T-helper 1 cell treated with Interleukin-12 subunit alpha and Interleukin-12 subunit beta and Interleukin-4 antibody, amounts not matched to agents 30 ng/mL and 1 ng/mL, for 36 hours (primary cell): ENCODE data around the gene NOP10. TPM values are rescaled to one million over a fixed set of nuclear protein-coding genes. Genes with fewer than 3 reads are reported as not detected.
"Not testable (repeated sequence)": the region's sequence is repeated elsewhere in the genome, so short reads cannot be mapped to it uniquely, and the experiment has no call there.

Source experiments
- intact Hi-C: fragments of 100-400 bp; cut with micrococcal nuclease; formaldehyde crosslinking; loops from one replicate; pipeline ENCODE4 v1.15.1; 2024
- total RNA-seq: library from RNA; stranded (reverse); gene quantifications from 2 replicates; pipeline ENCODE4 v1.2.3, GENCODE V29; 2022

Gene NOP10
- 211 and 220 TPM in 2 replicates for total RNA-seq

- intact Hi-C loops = loop anchor here (1.0 to 2.0 kb wide), 6 partner anchors 24 to 645 kb away; partner anchors contain the start of genes EMC4, LPCAT4, PGBD4 and ZNF770
Measured at GRCh38 chr15:34342737-34343575, at the start of gene NOP10, which contains the start of gene NUTM1. Gene NOP10, minus strand, starts transcription at chr15:34343136. Its CDS starts 63 bp downstream, at chr15:34343073. Gene NUTM1, plus strand, starts transcription at chr15:34343315. Its CDS starts 382 bp downstream, at chr15:34343697.

GRCh38 chr15:34389594-34390086 lies 46.7 kb upstream of the NOP10 start:
- intact Hi-C loops = not testable (repeated sequence)

- intact Hi-C loops = not testable (repeated sequence)
Measured at GRCh38 chr15:34381829-34382521, 39.0 kb upstream of the NOP10 start.

GRCh38 chr15:34380491-34380890 lies 37.6 kb upstream of the NOP10 start:
- intact Hi-C loops = not testable (repeated sequence)

GRCh38 chr15:34376856-34377255 lies 33.9 kb upstream of the NOP10 start:
- intact Hi-C loops = loop anchor here (10.0 kb wide), 1 partner anchor 488 kb away; no protein-coding TSS in a partner anchor

DNA sequence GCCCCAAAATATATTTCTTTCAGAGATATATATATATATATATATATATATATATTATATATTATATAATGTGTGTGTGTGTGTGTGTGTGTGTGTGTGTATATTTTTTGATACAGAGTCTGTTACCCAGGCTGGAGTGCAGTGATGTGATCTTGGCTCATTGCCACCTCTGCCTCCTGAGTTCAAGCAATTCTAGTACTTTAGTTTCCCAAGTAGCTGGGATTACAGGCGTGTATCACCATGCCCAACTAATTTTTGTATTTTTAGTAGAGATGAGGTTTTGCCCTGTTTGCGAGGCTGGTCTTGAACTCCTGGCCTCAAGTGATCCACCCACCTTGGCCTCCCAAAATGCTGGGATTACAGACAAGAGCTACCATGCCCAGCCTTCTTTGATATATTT lies 32.6 kb upstream of the NOP10 start:
- intact Hi-C loops = loop anchor here (10.0 kb wide), 1 partner anchor 489 kb away; no protein-coding TSS in a partner anchor

DNA sequence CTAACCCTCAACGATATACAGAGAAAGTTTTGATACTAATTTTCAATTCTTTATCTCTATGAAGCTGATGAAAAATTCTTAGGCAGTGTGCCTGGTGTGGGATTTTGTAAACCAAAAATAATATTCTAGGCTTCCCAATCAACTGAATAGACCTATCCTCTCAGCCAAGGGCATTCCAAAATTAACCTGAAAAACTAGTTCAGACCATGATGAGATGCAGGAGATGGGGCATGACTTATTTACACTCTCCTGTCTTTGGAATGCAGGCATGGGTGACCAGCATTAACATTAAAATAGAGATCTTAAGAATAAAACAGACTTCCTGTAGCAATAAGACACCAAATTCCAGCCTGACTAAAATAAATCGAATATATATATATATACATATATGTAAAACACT lies 31.9 kb upstream of the NOP10 start:
- intact Hi-C loops = loop anchor here (10.0 kb wide), 1 partner anchor 490 kb away; no protein-coding TSS in a partner anchor

DNA sequence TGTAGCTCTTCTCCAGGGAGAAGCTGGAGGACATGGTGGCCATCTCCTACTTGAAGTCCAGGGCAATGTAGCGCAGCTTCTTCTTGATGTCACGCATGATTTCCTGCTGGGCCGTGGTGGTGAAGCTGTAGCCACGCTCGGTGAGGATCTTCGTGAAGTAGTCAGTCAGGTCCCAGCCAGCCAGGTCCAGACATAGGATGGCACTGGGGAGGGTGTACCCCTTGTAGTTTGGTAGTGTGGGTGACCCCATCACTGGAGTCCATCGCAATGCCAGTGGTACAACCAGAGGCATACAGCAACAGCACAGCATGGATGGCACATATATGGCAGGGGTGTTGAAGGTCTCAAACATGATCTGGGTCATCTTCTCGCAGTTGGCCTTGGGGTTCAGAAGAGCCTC lies 31.0 kb upstream of the NOP10 start:
- intact Hi-C loops = loop anchor here (10.0 kb wide), 1 partner anchor 491 kb away; no protein-coding TSS in a partner anchor

- intact Hi-C loops = loop anchor here (10.0 kb wide), 1 partner anchor 494 kb away; no protein-coding TSS in a partner anchor
Measured at GRCh38 chr15:34370643-34371042, 27.7 kb upstream of the NOP10 start.

GRCh38 chr15:34370129-34370528 lies 27.2 kb upstream of the NOP10 start:
- intact Hi-C loops = loop anchor here (10.0 kb wide), 1 partner anchor 495 kb away; no protein-coding TSS in a partner anchor

GRCh38 chr15:34367101-34368081 lies 24.5 kb upstream of the NOP10 start, which contains the start of gene LPCAT4:
Gene LPCAT4, minus strand, starts transcription at chr15:34367196. Its CDS starts 96 bp downstream, at chr15:34367100.
- intact Hi-C loops = loop anchor here (1.0 to 10.0 kb wide), 11 partner anchors 25 to 329 kb away; partner anchors contain the start of genes GOLGA8A, KATNBL1, PGBD4 and SLC12A6

DNA sequence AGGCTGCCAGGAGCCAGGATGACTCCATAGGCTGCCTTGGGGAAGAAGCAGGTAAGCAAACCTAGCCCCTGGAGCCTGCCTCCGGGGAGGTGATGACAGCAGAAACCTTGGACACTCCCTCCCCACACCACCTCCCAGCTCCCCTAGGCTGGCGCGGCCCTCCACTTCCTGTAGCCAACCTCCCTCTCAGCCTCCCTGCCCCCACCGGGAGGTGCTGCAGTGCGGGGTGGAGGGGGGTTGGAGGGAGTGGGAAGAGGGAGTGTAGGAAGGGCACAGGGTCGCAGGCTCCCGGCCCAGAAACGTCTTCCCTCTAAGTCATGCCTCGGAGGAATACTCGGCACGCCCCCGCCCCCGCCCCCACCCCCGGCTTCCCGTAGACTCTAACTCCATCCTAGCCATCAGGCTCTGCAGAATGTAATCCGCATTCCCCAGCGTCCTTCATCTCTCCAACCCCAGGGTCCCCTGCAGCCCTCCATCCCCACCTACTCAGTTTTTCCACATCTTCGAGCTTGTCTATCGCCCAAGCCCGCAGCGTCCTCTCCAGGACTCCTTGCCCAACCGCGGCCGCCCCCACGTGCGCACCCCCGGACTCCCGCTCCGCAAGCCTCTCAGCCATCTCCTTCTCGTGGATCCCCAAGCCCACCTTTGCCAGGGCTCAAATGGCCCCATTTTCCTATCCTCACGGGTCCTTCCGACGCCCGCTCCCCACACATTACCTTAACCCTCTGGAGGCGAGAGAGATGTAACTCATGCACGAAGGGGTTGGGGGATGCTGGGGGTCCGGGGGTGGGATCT lies 23.5 kb upstream of the NOP10 start:
- intact Hi-C loops = loop anchor here (1.0 to 10.0 kb wide), 12 partner anchors 24 to 328 kb away; partner anchors contain the start of genes EMC4, GOLGA8A, KATNBL1 and PGBD4

- intact Hi-C loops = loop anchor here (1.0 to 10.0 kb wide), 2 partner anchors 51 to 141 kb away; partner anchors contain the start of gene EMC4
Measured at GRCh38 chr15:34365836-34366235, 22.9 kb upstream of the NOP10 start.

GRCh38 chr15:34365091-34365825 lies 22.3 kb upstream of the NOP10 start:
- intact Hi-C loops = loop anchor here (10.0 kb wide), 1 partner anchor 50 kb away; no protein-coding TSS in a partner anchor

DNA sequence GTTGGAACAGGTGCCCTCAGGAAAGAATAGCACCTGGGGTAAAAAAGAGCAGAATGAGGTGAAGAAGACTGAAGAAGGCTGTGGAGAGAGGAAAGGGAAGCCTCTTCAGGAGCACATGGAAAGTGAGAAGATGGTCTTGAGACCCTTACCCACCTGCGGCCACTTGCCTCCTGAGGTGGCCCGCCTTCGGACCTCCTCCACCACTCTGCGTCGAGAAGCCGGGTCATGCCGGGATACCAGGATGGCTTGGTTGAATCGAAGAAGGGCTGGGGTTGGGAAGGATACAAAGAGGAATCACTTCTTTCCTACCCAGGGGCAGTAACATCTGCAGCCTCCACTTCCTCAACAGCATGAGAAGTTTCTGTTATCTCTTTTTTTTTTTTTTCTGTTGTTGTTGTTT lies 21.1 kb upstream of the NOP10 start:
- intact Hi-C loops = loop anchor here (10.0 kb wide), 1 partner anchor 49 kb away; no protein-coding TSS in a partner anchor

GRCh38 chr15:34362047-34362773 lies 19.3 kb upstream of the NOP10 start:
- intact Hi-C loops = loop anchor here (10.0 kb wide), 1 partner anchor 47 kb away; no protein-coding TSS in a partner anchor

- intact Hi-C loops = loop anchor here (10.0 kb wide), 1 partner anchor 46 kb away; no protein-coding TSS in a partner anchor
Measured at GRCh38 chr15:34361278-34361677, 18.3 kb upstream of the NOP10 start.
